ENCODE data around the gene WDFY4.

Gene WDFY4

GRCh38 chr10:48690791-48691660 is 6.4 kb downstream of the WDFY4 start:
- DNase-seq: no peak

- DNase-seq: no peak
These were observed 7.3 kb downstream of the WDFY4 start for GRCh38 chr10:48691812-48692528.

GRCh38 chr10:48692748-48693147 is 8.1 kb downstream of the WDFY4 start:
- DNase-seq: no peak

DNA sequence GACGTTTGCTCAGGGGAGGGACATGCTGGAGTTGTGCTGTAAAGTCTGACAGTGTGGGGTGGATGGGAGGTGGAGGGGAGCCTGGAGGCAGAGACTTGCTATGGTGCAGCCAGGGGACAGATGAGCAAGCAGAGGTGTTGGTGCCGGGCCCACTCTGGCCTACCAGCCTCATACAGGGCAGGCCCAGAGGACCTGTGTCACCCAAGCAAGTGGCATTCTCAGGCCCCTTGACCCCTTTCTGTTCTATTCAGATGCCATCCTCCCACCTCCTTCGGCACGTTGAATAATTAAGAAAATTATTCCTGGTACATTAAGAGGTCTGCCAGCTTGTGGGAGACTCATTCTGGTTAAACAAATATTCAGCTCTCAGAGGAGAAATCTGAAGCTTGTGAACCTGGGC is 8.5 kb downstream of the WDFY4 start:
- no peak for DNase-seq

- no peak for DNase-seq
These were observed 9.8 kb downstream of the WDFY4 start for GRCh38 chr10:48694371-48695030.

GRCh38 chr10:48695636-48696534 is 11.2 kb downstream of the WDFY4 start:
- DNase-seq: no peak

GRCh38 chr10:48696535-48696873 is 11.8 kb downstream of the WDFY4 start:
- DNase-seq: no peak

GRCh38 chr10:48697091-48697490 is 12.4 kb downstream of the WDFY4 start:
- DNase-seq: no peak

- DNase-seq: no peak
These were observed 13.4 kb downstream of the WDFY4 start for GRCh38 chr10:48697821-48698764.

- no peak for DNase-seq
These were observed 14.4 kb downstream of the WDFY4 start for GRCh38 chr10:48699011-48699627.

DNA sequence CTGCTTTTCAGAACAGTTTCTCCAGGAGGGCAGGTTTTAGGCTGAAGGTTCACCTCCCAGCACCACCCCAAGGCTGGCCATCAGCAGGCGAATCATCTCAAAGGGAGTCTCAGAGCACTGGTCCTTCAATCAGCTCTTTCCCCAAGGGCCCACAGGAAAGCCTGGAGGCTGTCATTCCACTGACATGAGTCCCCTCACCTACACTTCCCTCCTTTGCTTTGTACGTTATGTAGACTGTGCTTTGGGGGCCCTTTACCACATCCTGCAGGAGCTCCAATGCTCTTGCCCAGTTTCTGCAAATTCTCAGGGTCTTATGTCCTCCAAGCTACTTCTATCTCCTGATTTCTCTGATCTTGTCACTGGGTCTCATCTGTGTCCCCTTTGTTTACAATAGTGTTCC is 15.4 kb downstream of the WDFY4 start:
- no peak for DNase-seq

GRCh38 chr10:48700493-48700892 is 15.8 kb downstream of the WDFY4 start:
- no peak for DNase-seq

DNA sequence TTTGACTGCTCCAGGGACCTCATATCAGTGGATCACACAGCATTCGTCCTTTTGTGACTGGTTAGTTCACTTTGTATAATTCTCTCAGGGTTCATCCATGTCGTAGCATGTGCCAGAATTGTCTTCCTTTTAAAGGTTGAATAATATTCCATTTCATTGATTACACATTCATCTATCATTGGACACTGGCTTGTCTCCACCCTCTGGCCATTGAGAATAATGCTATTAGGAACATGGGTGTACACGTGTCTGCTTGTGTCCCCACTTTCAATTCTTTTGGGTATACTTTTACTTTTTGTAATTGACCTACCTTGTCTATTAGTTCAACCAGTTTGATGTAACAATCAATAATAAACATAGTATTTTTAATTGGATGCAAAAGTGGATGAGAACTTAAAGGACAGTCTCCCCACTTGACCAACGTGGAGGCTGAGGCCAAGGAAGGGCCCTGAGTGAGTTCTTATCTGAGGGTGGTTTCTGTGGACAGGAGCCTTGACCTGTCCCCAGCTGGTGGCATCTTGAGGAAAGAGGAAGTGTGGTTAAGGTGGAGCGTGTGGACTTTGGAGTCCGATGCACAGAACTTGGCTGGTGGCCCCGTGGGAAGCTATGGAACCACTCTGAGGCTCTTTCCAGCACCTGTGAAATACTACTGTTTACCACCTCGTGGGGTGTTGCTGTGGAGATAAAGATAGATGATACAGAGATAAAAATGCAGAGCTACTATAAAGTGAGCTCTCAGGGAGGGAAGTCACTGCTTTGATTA is 16.6 kb downstream of the WDFY4 start:
- DNase-seq: no peak

- no peak for DNase-seq
These were observed 17.3 kb downstream of the WDFY4 start for GRCh38 chr10:48701941-48702340.

DNA sequence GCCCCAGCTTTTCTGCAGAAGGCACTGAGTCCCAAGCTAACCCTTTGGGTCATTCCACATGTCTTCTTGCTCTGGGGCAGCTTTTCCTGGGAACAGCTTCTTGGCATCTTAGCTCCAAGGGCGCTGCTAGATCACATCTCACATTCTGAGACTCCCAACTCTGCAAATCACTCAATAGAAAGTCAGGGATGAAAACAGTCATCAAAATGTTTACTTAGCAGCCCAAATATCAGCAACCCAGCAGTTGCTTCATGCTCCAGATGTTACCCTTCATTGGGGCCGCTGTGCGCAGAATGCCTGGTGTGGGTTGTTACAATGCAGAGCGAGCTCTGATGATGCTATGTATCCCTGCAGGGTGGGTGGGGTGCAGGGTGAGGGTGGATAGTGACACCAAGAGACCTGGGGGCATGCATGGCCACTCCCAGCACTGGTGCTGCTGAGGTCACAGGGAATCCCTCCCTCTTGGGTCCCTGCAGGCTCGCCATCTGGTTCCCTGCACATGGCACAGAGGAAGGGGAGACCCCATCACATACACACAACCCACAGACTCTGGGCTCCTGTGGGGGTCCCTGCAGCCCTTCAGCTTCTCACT is 19.0 kb downstream of the WDFY4 start:
- DNase-seq: no peak

DNA sequence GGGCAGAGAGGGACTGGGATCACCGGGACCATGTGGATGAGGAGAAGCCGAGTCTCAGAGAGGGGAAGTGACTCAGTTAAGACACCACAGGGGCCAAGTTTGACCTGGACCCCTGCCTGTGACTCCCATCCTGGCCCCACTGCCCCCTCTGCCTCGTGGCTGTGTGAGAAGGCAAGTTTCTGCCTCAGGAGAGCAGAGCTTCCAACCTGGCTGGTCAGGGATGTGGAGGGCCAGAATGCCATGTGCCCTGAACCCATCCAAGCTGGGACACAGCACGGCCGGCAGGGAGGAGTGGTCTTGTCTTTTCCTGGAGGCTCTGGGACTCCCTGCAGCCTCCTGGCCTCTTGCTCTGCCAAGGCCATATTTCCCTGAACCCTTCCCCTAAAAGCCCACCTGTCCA is 19.5 kb downstream of the WDFY4 start:
- DNase-seq: no peak

- no peak for DNase-seq
These were observed 20.8 kb downstream of the WDFY4 start for GRCh38 chr10:48705401-48705938.

DNA sequence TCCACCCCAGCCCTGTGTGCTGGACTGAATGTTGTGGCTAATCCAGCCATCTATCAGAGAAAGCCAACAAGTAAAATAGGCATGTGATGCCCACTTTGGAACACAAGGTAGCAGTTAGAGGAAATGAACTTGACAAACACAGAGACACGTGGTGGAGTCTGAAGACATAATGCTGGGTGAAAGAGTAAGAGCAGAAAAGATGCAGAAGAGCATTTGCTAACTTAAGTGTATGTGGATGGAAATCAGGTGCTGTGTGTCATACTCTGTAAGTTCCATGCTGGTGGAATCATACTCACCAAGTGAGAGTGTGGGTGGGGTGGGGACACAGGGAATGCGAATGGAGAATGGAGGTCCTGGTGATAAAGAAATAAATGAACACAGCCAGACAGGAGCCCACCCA is 22.8 kb downstream of the WDFY4 start:
- no peak for DNase-seq

- no peak for DNase-seq
These were observed 23.5 kb downstream of the WDFY4 start for GRCh38 chr10:48708144-48708543.

Measured in NCI-H1694 (cell line).